ENCODE data around the gene ARL4C.

DNA sequence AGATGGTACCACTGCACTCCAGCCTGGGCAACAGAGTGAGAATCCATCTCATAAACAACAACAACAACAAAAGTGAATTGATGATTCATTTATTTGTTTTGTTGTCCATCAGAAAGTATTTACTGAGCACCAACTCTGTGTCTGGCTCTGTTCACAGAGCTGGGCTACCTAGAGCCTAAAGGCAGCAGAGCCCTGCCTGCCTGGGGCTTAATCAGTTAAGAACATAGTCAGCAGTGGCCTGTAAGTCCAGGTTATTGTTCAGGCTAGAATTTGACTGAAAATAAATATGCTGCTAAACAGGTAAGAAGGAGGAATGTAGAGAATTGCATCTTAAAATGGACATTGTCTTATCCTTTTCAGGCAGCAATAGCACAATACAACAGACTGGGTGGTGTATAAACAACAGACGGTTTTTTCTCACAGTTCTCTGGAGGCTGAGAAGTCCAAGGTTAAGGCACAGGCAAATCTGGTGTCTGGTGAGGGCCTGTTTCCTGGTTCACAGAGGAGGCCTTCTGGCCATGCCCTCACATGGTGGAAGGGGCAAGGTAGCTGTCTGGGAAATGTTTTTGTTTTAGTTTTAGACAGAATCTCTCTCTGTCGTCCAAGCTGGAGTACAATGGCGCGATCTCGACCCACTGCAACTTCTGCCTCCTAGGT lies 22.2 kb upstream of the ARL4C start:
- TF ChIP-seq POLR2A (IDR thresholded peaks at IDR 0.05), result no peak
- TF ChIP-seq, protein P1, sequence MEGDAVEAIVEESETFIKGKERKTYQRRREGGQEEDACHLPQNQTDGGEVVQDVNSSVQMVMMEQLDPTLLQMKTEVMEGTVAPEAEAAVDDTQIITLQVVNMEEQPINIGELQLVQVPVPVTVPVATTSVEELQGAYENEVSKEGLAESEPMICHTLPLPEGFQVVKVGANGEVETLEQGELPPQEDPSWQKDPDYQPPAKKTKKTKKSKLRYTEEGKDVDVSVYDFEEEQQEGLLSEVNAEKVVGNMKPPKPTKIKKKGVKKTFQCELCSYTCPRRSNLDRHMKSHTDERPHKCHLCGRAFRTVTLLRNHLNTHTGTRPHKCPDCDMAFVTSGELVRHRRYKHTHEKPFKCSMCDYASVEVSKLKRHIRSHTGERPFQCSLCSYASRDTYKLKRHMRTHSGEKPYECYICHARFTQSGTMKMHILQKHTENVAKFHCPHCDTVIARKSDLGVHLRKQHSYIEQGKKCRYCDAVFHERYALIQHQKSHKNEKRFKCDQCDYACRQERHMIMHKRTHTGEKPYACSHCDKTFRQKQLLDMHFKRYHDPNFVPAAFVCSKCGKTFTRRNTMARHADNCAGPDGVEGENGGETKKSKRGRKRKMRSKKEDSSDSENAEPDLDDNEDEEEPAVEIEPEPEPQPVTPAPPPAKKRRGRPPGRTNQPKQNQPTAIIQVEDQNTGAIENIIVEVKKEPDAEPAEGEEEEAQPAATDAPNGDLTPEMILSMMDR (IDR thresholded peaks at IDR 0.05), result no peak
